CD4-positive, alpha-beta T cell (primary cell): ENCODE results near the gene GDPD2. TPM values are rescaled to one million over a fixed set of nuclear protein-coding genes. Genes with fewer than 3 reads are reported as not detected.
A peak's percentile ranks its signal among the peaks of the same experiment; 100 is the strongest.

Source experiments
- ATAC-seq: fragments of 200-7000 bp; cut with Tn5 transposase; one replicate; pipeline ENCODE4 v1.10.0; 2022; ENCODE audit warnings: mild to moderate bottlenecking; ENCODE audit not compliant: poor library complexity
- CTCF ChIA-PET: fragments of 350-600 bp; sonication (Branson Sonifier 250); formaldehyde crosslinking; loops from one replicate; lab custom pipeline; 2021; ENCODE audit warnings: antibody characterized with exemption, inconsistent platforms; lab: Charles Lee
- POLR2A ChIA-PET: fragments of 350-600 bp; sonication (Branson Sonifier 250); formaldehyde crosslinking; loops from one replicate; lab custom pipeline; 2021; ENCODE audit warnings: antibody characterized with exemption, inconsistent platforms; lab: Charles Lee
- DNase-seq, 14 experiments: peaks; one replicate each; pipeline ENCODE4 v3.0.0-alpha.2; 2013 to 2020; ENCODE audit warnings: mixed read lengths in 2 of 14
- H3K27ac ChIP-seq, 2 donors: one replicate each; pipeline versions ENCODE4 v1.5.1 to v1.7.0; 2013; ENCODE audit warnings: low read length in 2 of 2, low read depth in 1 of 2, mild to moderate bottlenecking in 1 of 2
- H3K27me3 ChIP-seq, 2 experiments: 1 replicate in 1 of 2; 2 replicates in 1 of 2; pipeline versions ENCODE4 v1.6.1 to v1.7.0; 2013; ENCODE audit warnings: low read length in 2 of 2, control low read depth in 1 of 2, mild to moderate bottlenecking in 1 of 2, moderate library complexity in 1 of 2; ENCODE audit not compliant: insufficient read depth in 2 of 2, control insufficient read depth in 1 of 2
- H3K36me3 ChIP-seq: one replicate; pipeline ENCODE4 v1.6.1; 2013; ENCODE audit warnings: low read length, control low read depth; ENCODE audit not compliant: insufficient read depth
- H3K4me1 ChIP-seq: one replicate; pipeline ENCODE4 v1.6.1; 2013; ENCODE audit warnings: low read length, control low read depth; ENCODE audit not compliant: insufficient read depth
- H3K4me3 ChIP-seq: one replicate; pipeline ENCODE4 v1.5.1; 2013; ENCODE audit warnings: mild to moderate bottlenecking, low read length, moderate library complexity
- H3K9me3 ChIP-seq, 2 experiments: 1 replicate in 1 of 2; 2 replicates in 1 of 2; pipeline versions ENCODE4 v1.6.1 to v1.7.0; 2013; ENCODE audit warnings: low read length in 2 of 2, mild to moderate bottlenecking in 2 of 2, control low read depth in 1 of 2, moderate library complexity in 1 of 2; ENCODE audit not compliant: control insufficient read depth in 1 of 2, insufficient read depth in 1 of 2
- H3K27ac Mint-ChIP-seq: one replicate; pipeline ENCODE4 v1.8.0; 2020; ENCODE audit warnings: mixed read lengths
- H3K27me3 Mint-ChIP-seq: one replicate; pipeline ENCODE4 v1.8.0; 2021; ENCODE audit warnings: mixed read lengths
- H3K36me3 Mint-ChIP-seq: one replicate; pipeline ENCODE4 v1.8.0; 2021; ENCODE audit warnings: low read depth, mixed read lengths
- H3K4me1 Mint-ChIP-seq: one replicate; pipeline ENCODE4 v1.8.0; 2021; ENCODE audit warnings: low read depth, mixed read lengths
- H3K4me3 Mint-ChIP-seq: one replicate; pipeline ENCODE4 v1.8.0; 2020; ENCODE audit warnings: mild to moderate bottlenecking, mixed read lengths
- H3K9me3 Mint-ChIP-seq: one replicate; pipeline ENCODE4 v1.8.0; 2020; ENCODE audit warnings: mixed read lengths
- CTCF ChIP-seq: fragments of 200-600 bp; IDR thresholded peaks from one replicate; pipeline ENCODE4 v1.8.0; 2022; ENCODE audit warnings: antibody characterized with exemption, mild to moderate bottlenecking
- intact Hi-C, 2 experiments: fragments of 100-400 bp; cut with DNase I in 1 of 2; cut with micrococcal nuclease in 1 of 2; formaldehyde crosslinking; loops; one replicate each; pipeline versions ENCODE4 v1.15.1 to v1.9.0; 2023 to 2025; cut with DNase I, micrococcal nuclease
- total RNA-seq, 174 experiments: library from RNA in 2 of 174; stranded (reverse) in 2 of 174; gene quantifications; one replicate each; pipeline ENCODE4 v1.2.3 and lab custom pipeline; 2021 to 2026

The GDPD2 gene
- total RNA-seq, 2 experiments from 2014 or later, result not detected

GRCh38 chrX:70442224-70442623, 19.1 kb downstream of the GDPD2 start:
- H3K4me1 Mint-ChIP-seq, result no peaks in the 10 kb centered on the region
- H3K36me3 Mint-ChIP-seq, result no peaks in the 10 kb centered on the region
- TF ChIP-seq CTCF, result no peak
- intact Hi-C loops, result no loop called here
- no peaks in the 10 kb centered on the region for H3K36me3 ChIP-seq
- H3K27me3 Mint-ChIP-seq, result peaks cover 74% of the 10 kb centered on the region
- H3K4me3 Mint-ChIP-seq, result no peak overlapping the region
- CTCF ChIA-PET, result interaction anchor here (0.8 kb wide), 1 partner anchor 9 kb away, joined by 3 read pairs; no protein-coding TSS in a partner anchor
- H3K9me3 Mint-ChIP-seq, result no peaks in the 10 kb centered on the region
- POLR2A ChIA-PET, result no interaction called here
- H3K4me1 ChIP-seq, result peaks cover 18% of the 10 kb centered on the region
- ATAC-seq (no peak), DNase-seq (no peak)
- H3K27ac Mint-ChIP-seq, result no peak overlapping the region
- peaks cover 11 to 12% of the 10 kb centered on the region in 2 experiments for H3K27me3 ChIP-seq
- H3K4me3 ChIP-seq, result no peak overlapping the region
- no peaks in the 10 kb centered on the region for H3K9me3 ChIP-seq
- no peak overlapping the region for H3K27ac ChIP-seq

GRCh38 chrX:70444326-70444945, 21.3 kb downstream of the GDPD2 start, which contains the start of gene DLG3:
DLG3 (plus strand) TSS chrX:70444835; CDS start chrX:70445202, 367 bp downstream.
- Mint-ChIP-seq H3K4me1 (no peaks in the 10 kb centered on the region), H3K4me3 (peak within 1 kb of the TSS; percentile 68), H3K9me3 (no peaks in the 10 kb centered on the region), H3K27ac (no peak within 1 kb of the TSS), H3K27me3 (peaks cover 57% of the 10 kb centered on the region), H3K36me3 (no peaks in the 10 kb centered on the region)
- intact Hi-C loops, result no loop called here
- ChIA-PET POLR2A (interaction anchor here (1.1 kb wide), 1 partner anchor 11 kb away, joined by 4 read pairs; no protein-coding TSS in a partner anchor), CTCF (no interaction called here)
- TF ChIP-seq CTCF, result no peak
- ATAC-seq (peak; percentile 32), DNase-seq (peak in 4 of 14 experiments; percentile 30 to 40 (median 36))
- H3K4me3 ChIP-seq, result peak within 1 kb of the TSS; percentile 34
- H3K9me3 ChIP-seq, result no peaks in the 10 kb centered on the region
- H3K4me1 ChIP-seq, result peaks cover 11% of the 10 kb centered on the region
- no peaks in the 10 kb centered on the region for H3K36me3 ChIP-seq
- peaks cover 11 to 12% of the 10 kb centered on the region in 2 experiments for H3K27me3 ChIP-seq
- no peak within 1 kb of the TSS for H3K27ac ChIP-seq

- H3K27me3 ChIP-seq, result peaks cover 11 to 12% of the 10 kb centered on the region in 2 experiments
- Mint-ChIP-seq H3K27me3 (peaks cover 53% of the 10 kb centered on the region), H3K9me3 (no peaks in the 10 kb centered on the region), H3K4me3 (no peak overlapping the region), H3K36me3 (no peaks in the 10 kb centered on the region), H3K4me1 (no peaks in the 10 kb centered on the region), H3K27ac (no peak overlapping the region)
- TF ChIP-seq CTCF, result no peak
- intact Hi-C loops, result no loop called here
- H3K36me3 ChIP-seq, result no peaks in the 10 kb centered on the region
- peak in 1 of 14 experiments; percentile 17 for DNase-seq
- H3K27ac ChIP-seq, result no peak overlapping the region
- peaks cover 11% of the 10 kb centered on the region for H3K4me1 ChIP-seq
- ChIA-PET POLR2A (interaction anchor here (0.7 to 1.1 kb wide), 2 partner anchors 12 to 62 kb away, joined by 3 to 4 read pairs; no protein-coding TSS in a partner anchor), CTCF (no interaction called here)
- H3K9me3 ChIP-seq, result no peaks in the 10 kb centered on the region
- peak; percentile 29 for ATAC-seq
- peak overlapping the region; percentile 34 for H3K4me3 ChIP-seq
Measured at GRCh38 chrX:70444946-70445656, 22.0 kb downstream of the GDPD2 start.
